ENCODE measurements around the gene ATXN2.
A peak's percentile ranks its signal among the peaks of the same experiment; 100 is the strongest.
"Not testable (repeated sequence)": the region's sequence is repeated elsewhere in the genome, so short reads cannot be mapped to it uniquely, and the experiment has no call there.

ATXN2 gene

GRCh38 chr12:111411185-111411764, 187.8 kb downstream of the ATXN2 start:
- no peak for DNase-seq

- no peak for DNase-seq
These were observed 188.5 kb downstream of the ATXN2 start for GRCh38 chr12:111410431-111411184.

GRCh38 chr12:111409780-111410430, 189.2 kb downstream of the ATXN2 start:
- DNase-seq, result no peak

GRCh38 chr12:111409403-111409779, 189.7 kb downstream of the ATXN2 start:
- DNase-seq, result no peak

- DNase-seq, result no peak
These were observed 190.3 kb downstream of the ATXN2 start for GRCh38 chr12:111408686-111409402.

GRCh38 chr12:111408116-111408440, 191.0 kb downstream of the ATXN2 start:
- DNase-seq, result no peak

GRCh38 chr12:111407377-111408115, 191.6 kb downstream of the ATXN2 start:
- no peak for DNase-seq

- DNase-seq, result peak; percentile 70
These were observed 192.4 kb downstream of the ATXN2 start for GRCh38 chr12:111406474-111407376.

- DNase-seq, result no peak
These were observed 193.1 kb downstream of the ATXN2 start, which contains the start of gene SH2B3 for GRCh38 chr12:111405859-111406473. Gene SH2B3 (plus strand): TSS chr12:111405923. CDS start chr12:111418146, 12,223 bp downstream.

- DNase-seq, result peak; percentile 98
These were observed 193.8 kb downstream of the ATXN2 start for GRCh38 chr12:111405149-111405858.

- peak; percentile 44 for DNase-seq
These were observed 194.6 kb downstream of the ATXN2 start for GRCh38 chr12:111404362-111405148.

GRCh38 chr12:111402490-111402824, 196.7 kb downstream of the ATXN2 start:
- not testable (repeated sequence) for DNase-seq

Data from CD4-positive, alpha-beta T cell treated with Interferon gamma for 1 hour (primary cell).